Activated T-helper 17 cell treated with anti-CD3 and anti-CD28 coated beads, Interleukin-2, amount 50 U/mL, for 72 hours (primary cell): ENCODE measurements around the gene NT5E. TPM values are rescaled to one million over a fixed set of nuclear protein-coding genes. Genes with fewer than 3 reads are reported as not detected.

ENCODE experiments used
- ATAC-seq: fragments of 150-1000 bp; cut with Tn5 transposase; replicated peaks from 2 replicates; pipeline ENCODE4 v1.10.0; 2021; ENCODE audit warnings: mild to moderate bottlenecking, moderate library complexity
- H3K27ac Mint-ChIP-seq: one replicate; pipeline ENCODE4 v1.8.0; 2022; ENCODE audit warnings: mixed read lengths
- H3K27me3 Mint-ChIP-seq: one replicate; pipeline ENCODE4 v1.8.0; 2022; ENCODE audit warnings: mixed read lengths
- H3K36me3 Mint-ChIP-seq: one replicate; pipeline ENCODE4 v1.8.0; 2022; ENCODE audit warnings: low read depth, mild to moderate bottlenecking, mixed read lengths
- H3K4me1 Mint-ChIP-seq: one replicate; pipeline ENCODE4 v1.8.0; 2022; ENCODE audit warnings: mixed read lengths
- H3K4me3 Mint-ChIP-seq: one replicate; pipeline ENCODE4 v1.8.0; 2022; ENCODE audit warnings: mild to moderate bottlenecking, mixed read lengths
- H3K9me3 Mint-ChIP-seq: one replicate; pipeline ENCODE4 v1.8.0; 2022; ENCODE audit warnings: mixed read lengths
- total RNA-seq, 2 donors: library from RNA; stranded (reverse); gene quantifications; one replicate each; pipeline ENCODE4 v1.2.3, GENCODE V29; 2022

Gene NT5E
- total RNA-seq, 2 donors from 2014 or later = 1.2 to 10.5 TPM

DNA sequence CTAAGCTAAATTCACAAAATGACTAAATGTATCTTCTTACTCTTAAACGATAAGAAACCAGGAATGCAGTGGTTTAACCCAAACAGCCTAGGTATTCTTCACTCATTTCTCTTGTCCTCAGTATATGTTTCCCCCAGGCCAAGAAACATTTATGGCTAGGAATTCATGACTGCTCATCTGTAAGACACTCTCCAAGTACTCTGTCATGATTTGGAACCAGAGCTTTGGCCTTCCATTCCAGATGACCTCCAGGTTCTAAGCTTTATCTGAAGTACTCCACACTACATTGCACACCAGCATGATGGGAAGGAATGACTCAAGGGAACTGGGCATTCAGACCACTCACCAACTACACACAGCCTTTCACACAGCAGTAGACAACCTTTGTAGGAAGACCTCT lies 29.3 kb downstream of the NT5E start:
- Mint-ChIP-seq H3K36me3 (no peaks in the 10 kb centered on the region), H3K4me1 (peaks cover 6% of the 10 kb centered on the region), H3K27ac (no peak overlapping the region), H3K4me3 (no peak overlapping the region), H3K9me3 (no peaks in the 10 kb centered on the region), H3K27me3 (peaks cover 12% of the 10 kb centered on the region)
- no peak for ATAC-seq

DNA sequence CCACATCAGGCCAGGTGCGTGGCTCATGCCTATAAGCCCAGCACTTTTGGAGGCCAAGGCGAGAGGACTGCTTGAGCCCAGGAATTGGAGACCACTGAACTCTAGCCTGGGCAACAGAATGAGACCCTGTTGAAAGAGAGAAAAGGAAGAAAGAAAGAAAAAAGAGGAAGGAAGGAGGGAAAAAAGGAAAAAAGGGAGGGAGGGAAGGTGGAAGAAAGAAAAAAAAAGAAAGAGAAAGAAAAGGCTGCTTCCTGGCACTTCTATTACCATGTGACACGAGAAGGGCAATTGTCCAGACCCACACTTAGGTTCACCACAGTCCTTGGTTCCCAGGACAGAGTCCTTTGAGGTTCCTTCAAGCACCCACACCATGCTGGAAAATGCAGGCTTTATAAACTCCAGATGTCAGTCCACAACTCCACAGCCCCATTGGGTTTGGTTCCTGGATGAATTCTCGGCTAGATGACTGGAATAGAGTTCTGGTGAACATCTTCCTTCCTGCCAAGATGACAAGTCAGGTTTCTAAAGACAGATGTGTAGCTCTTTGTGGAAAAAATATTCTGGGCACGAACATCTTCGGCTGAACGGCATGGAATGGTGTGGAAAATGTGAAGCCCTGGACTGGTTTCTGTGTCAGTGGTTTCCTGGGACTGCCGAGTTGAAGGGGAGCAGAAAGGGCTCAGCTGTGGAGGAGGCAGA lies 32.5 kb downstream of the NT5E start:
- peaks cover 6% of the 10 kb centered on the region for H3K4me1 Mint-ChIP-seq
- H3K27me3 Mint-ChIP-seq = peaks cover 3% of the 10 kb centered on the region
- no peak for ATAC-seq
- H3K27ac Mint-ChIP-seq = peak overlapping the region; percentile 44
- no peaks in the 10 kb centered on the region for H3K9me3 Mint-ChIP-seq
- H3K4me3 Mint-ChIP-seq = peak overlapping the region; percentile 37
- no peaks in the 10 kb centered on the region for H3K36me3 Mint-ChIP-seq

DNA sequence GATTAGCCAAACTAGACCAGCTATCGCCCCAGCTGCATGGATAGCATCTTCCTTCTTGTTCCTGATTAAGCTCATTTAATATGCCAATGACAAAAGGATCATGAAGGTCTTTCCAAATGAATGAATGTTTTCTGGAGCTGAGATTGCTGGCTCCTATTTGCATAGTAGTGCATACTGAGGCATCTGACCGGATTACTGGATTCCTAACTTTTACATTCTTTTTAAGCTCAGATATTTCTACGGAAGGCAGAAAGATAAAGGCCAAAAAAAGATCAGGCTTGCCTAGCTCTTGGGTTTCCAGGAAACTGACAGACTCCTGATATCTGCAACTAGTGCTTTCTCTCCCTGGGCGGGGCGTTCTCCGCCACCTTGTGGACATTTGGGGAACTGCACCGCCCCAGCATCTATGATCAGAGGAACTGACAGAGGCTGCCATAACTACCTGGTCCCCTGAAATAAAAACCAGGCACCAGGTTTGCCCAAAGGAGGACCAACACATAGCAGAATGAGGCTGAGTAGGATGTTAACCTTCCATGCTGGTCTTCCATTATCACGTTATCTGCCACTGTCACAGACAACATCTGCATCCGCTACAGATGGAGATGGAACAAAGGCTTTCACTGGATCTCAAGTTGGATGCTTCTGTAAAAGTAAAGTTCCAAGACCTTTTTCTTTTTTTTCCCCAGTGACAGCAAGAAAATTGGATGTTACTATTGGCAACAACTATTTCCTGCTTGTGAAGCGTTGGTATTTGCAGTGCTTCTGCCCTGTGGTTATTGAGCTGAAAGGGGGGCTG lies 33.2 kb downstream of the NT5E start:
- H3K27ac Mint-ChIP-seq = peak overlapping the region; percentile 42

GRCh38 chr6:85483846-85484245 lies 34.0 kb downstream of the NT5E start:
- Mint-ChIP-seq H3K36me3 (no peaks in the 10 kb centered on the region), H3K27ac (no peak overlapping the region), H3K27me3 (peaks cover 3% of the 10 kb centered on the region), H3K4me1 (peaks cover 6% of the 10 kb centered on the region), H3K9me3 (no peaks in the 10 kb centered on the region), H3K4me3 (no peak overlapping the region)
- no peak for ATAC-seq

More for the DNA sequence above, 33.2 kb downstream of the NT5E start:
- H3K4me1 Mint-ChIP-seq = peaks cover 6% of the 10 kb centered on the region
- ATAC-seq = peak; percentile 89
- no peaks in the 10 kb centered on the region for H3K9me3 Mint-ChIP-seq
- peaks cover 3% of the 10 kb centered on the region for H3K27me3 Mint-ChIP-seq
- H3K4me3 Mint-ChIP-seq = peak overlapping the region; percentile 37
- H3K36me3 Mint-ChIP-seq = no peaks in the 10 kb centered on the region

DNA sequence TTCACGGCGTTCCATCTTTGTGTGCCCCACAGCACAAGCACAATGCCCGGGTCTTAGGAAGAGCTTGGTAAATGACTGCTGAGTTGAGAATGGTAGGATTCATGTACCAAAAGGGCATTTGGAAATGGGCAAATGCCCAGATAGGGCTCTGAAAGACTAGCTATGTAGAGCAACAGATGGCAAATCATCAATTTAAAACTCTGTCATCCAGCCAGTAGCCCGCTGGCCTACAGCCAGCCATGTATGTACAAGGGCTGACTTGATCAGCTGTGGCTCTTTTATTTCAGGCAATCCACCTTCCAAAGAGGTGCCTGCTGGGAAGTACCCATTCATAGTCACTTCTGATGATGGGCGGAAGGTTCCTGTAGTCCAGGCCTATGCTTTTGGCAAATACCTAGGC lies 35.1 kb downstream of the NT5E start:
- H3K27ac Mint-ChIP-seq = no peak overlapping the region
- H3K9me3 Mint-ChIP-seq = no peaks in the 10 kb centered on the region
- peaks cover 6% of the 10 kb centered on the region for H3K4me1 Mint-ChIP-seq
- H3K27me3 Mint-ChIP-seq = peaks cover 3% of the 10 kb centered on the region
- ATAC-seq = no peak
- H3K36me3 Mint-ChIP-seq = no peaks in the 10 kb centered on the region
- H3K4me3 Mint-ChIP-seq = no peak overlapping the region

DNA sequence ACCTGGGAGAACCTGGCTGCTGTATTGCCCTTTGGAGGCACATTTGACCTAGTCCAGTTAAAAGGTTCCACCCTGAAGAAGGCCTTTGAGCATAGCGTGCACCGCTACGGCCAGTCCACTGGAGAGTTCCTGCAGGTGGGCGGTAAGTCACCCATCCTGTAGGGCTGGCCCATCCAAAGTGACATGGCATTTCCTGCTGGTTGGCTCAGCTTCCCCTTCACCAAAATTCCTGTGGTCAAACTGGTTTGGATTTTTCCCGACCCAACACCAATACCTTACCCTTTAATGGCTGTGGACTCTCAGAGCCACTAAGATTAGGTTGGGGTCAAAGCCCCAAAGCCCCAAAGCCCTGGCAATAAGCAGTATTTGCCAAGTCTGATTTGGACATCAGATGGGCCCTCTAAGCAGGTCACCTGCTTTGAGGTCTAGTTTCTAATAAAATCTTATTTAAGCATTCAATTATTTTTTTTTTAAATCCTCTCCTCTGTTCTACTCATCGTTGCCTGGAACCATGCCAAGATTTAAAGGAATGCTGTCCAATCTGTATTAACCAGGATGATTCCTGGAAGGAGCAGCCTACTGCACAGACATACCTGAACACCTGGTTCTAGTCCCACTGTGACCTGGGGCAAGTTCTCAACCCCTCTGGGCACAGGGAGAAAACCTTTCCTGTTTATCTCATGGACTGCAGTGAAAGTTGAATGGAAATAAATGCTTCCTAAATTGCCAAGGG lies 40.8 kb downstream of the NT5E start:
- no peak for ATAC-seq
- Mint-ChIP-seq H3K36me3 (no peaks in the 10 kb centered on the region), H3K27me3 (no peaks in the 10 kb centered on the region), H3K27ac (no peak overlapping the region), H3K4me3 (no peak overlapping the region), H3K4me1 (no peaks in the 10 kb centered on the region), H3K9me3 (no peaks in the 10 kb centered on the region)

- Mint-ChIP-seq H3K4me1 (peaks cover 12% of the 10 kb centered on the region), H3K27me3 (no peaks in the 10 kb centered on the region), H3K4me3 (no peak overlapping the region), H3K27ac (peak overlapping the region; percentile 32), H3K9me3 (peaks cover 8% of the 10 kb centered on the region), H3K36me3 (no peaks in the 10 kb centered on the region)
- no peak for ATAC-seq
These were observed 43.5 kb downstream of the NT5E start for GRCh38 chr6:85493389-85493788.

GRCh38 chr6:85494547-85495536 lies 45.0 kb downstream of the NT5E start:
- Mint-ChIP-seq H3K4me3 (no peak overlapping the region), H3K36me3 (no peaks in the 10 kb centered on the region), H3K4me1 (peaks cover 17% of the 10 kb centered on the region), H3K9me3 (peaks cover 8% of the 10 kb centered on the region), H3K27ac (no peak overlapping the region), H3K27me3 (no peaks in the 10 kb centered on the region)
- no peak for ATAC-seq

DNA sequence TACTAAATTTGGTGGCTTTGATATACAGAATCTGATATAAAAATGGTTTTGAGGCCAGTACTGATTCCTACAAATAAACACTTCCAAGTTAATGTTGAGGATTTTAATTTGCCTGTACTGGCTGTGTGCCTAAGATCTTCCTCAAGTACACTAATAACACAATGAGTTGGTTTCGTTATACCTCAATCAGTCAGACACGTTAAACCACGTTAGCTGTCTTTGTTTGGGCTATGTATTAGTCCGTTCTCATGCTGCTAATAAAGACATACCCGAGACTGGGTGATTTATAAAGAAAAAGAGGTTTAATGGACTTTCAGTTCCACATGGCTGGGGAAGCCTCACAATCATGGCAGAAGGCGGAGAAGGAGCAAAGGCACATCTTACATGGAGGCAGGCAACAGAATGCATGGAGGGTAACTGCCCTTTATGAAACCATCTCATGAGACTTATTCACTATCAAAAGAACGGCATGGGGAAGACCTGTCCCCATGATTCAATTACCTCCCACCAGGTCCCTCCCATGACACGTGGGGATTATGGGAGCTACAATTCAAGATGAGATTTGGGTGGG lies 46.2 kb downstream of the NT5E start:
- peaks cover 8% of the 10 kb centered on the region for H3K9me3 Mint-ChIP-seq
- H3K27me3 Mint-ChIP-seq = no peaks in the 10 kb centered on the region
- H3K4me3 Mint-ChIP-seq = peak overlapping the region; percentile 16
- peaks cover 4% of the 10 kb centered on the region for H3K36me3 Mint-ChIP-seq
- H3K27ac Mint-ChIP-seq = peak overlapping the region; percentile 4
- ATAC-seq = peak; percentile 77
- H3K4me1 Mint-ChIP-seq = peaks cover 17% of the 10 kb centered on the region

DNA sequence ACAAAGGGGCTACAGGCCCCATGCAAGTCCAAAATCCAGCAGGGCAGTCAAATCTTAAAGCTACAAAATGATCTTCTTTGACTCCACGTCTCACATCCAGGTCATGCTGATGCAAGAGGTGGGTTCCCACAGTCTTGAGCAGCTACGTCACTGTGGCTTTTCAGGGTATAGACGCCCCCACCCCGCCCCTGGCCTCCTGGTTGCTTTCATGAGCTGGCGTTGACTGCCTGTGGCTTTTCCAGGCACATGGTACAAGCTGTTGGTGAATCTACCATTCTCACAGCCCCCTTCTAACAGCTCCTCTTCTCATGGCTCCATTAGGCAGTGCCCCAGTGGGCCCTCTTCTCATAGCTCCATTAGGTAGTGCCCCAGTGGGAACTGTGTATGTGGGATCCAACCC lies 47.0 kb downstream of the NT5E start:
- no peaks in the 10 kb centered on the region for H3K27me3 Mint-ChIP-seq
- H3K9me3 Mint-ChIP-seq = peaks cover 8% of the 10 kb centered on the region
- H3K4me1 Mint-ChIP-seq = peaks cover 17% of the 10 kb centered on the region
- peak overlapping the region; percentile 16 for H3K4me3 Mint-ChIP-seq
- H3K27ac Mint-ChIP-seq = peak overlapping the region; percentile 4
- peak; percentile 37 for ATAC-seq
- H3K36me3 Mint-ChIP-seq = peaks cover 4% of the 10 kb centered on the region

GRCh38 chr6:85498596-85499258 lies 48.8 kb downstream of the NT5E start:
- Mint-ChIP-seq H3K4me3 (no peak overlapping the region), H3K27me3 (no peaks in the 10 kb centered on the region), H3K9me3 (peaks cover 8% of the 10 kb centered on the region), H3K4me1 (peaks cover 17% of the 10 kb centered on the region), H3K27ac (peak overlapping the region; percentile 5), H3K36me3 (peaks cover 17% of the 10 kb centered on the region)
- ATAC-seq = peak; percentile 58

GRCh38 chr6:85506441-85507093 lies 56.7 kb downstream of the NT5E start:
- H3K27me3 Mint-ChIP-seq = no peaks in the 10 kb centered on the region
- H3K9me3 Mint-ChIP-seq = no peaks in the 10 kb centered on the region
- H3K4me1 Mint-ChIP-seq = no peaks in the 10 kb centered on the region
- peak; percentile 95 for ATAC-seq
- H3K4me3 Mint-ChIP-seq = peak overlapping the region; percentile 26
- peaks cover 69% of the 10 kb centered on the region for H3K36me3 Mint-ChIP-seq
- H3K27ac Mint-ChIP-seq = peak overlapping the region; percentile 67

GRCh38 chr6:85516168-85516567 lies 66.3 kb downstream of the NT5E start:
- no peaks in the 10 kb centered on the region for H3K4me1 Mint-ChIP-seq
- no peaks in the 10 kb centered on the region for H3K27me3 Mint-ChIP-seq
- H3K9me3 Mint-ChIP-seq = no peaks in the 10 kb centered on the region
- H3K36me3 Mint-ChIP-seq = peaks cover 89% of the 10 kb centered on the region
- H3K27ac Mint-ChIP-seq = no peak overlapping the region
- ATAC-seq = no peak
- no peak overlapping the region for H3K4me3 Mint-ChIP-seq
